HCT116 (cell line): ENCODE measurements around the gene PPP1R13L. TPM values are rescaled to one million over a fixed set of nuclear protein-coding genes. Genes with fewer than 3 reads are reported as not detected.

Experiments used
- ATAC-seq: fragments of 200-7000 bp; cut with Tn5 transposase; 2 replicates; pipeline ENCODE4 v1.9.1; 2020; ENCODE audit warnings: mild to moderate bottlenecking, moderate library complexity
- BruUV-seq: library from RNA; stranded (reverse); fragments of 400-500 nt; replicated peaks from 2 replicates; lab custom pipeline; 2021; lab: Mats Ljungman, UMichigan
- CTCF ChIA-PET: fragments of 300-600 bp; sonication (Branson Sonifier 250); formaldehyde crosslinking; loops from one replicate; lab custom pipeline; 2021; ENCODE audit warnings: antibody characterized with exemption; lab: Charles Lee
- POLR2A ChIA-PET: fragments of 300-600, 350-600 bp; sonication (Branson Sonifier 250); formaldehyde crosslinking; loops from one replicate; lab custom pipeline; 2021; ENCODE audit warnings: antibody characterized with exemption; lab: Charles Lee
- RAD21 ChIA-PET, 2 experiments: fragments of 300-600 bp; sonication (Branson Sonifier 250); formaldehyde crosslinking; loops; one replicate each; lab custom pipeline; 2023; ENCODE audit warnings: low total read pairs in 2 of 2; ENCODE audit not compliant: uncharacterized antibody in 2 of 2, unreplicated experiment in 2 of 2, low non-redundant PET in 1 of 2; lab: Charles Lee
- DNase-seq: peaks from one replicate; pipeline ENCODE4 v3.0.0-alpha.2; 2010; ENCODE audit warnings: low read depth, low spot score
- H2AFZ ChIP-seq: fragments of 200-600 bp; shearing (Covaris generic), sonication (generic); 2 replicates; pipeline ENCODE4 v1.6.1; 2017; ENCODE audit warnings: low read depth, mixed run types, mixed read lengths, antibody characterized with exemption, low read length; ENCODE audit not compliant: poor library complexity, severe bottlenecking
- H3K27ac ChIP-seq: 2 replicates; pipeline ENCODE4 v1.5.1; 2012; ENCODE audit warnings: low read depth, low read length
- H3K27me3 ChIP-seq: fragments of 200-600 bp; sonication (generic); 2 replicates; pipeline ENCODE4 v1.6.1; 2016; ENCODE audit warnings: mixed run types, low read length, mixed read lengths; ENCODE audit not compliant: insufficient read depth
- H3K36me3 ChIP-seq, 2 experiments: fragments of 200-500 bp in 1 of 2; fragments of 200-600 bp in 1 of 2; sonication (Bioruptor generic) in 1 of 2; sonication (generic) in 1 of 2; 2 replicates each; pipeline versions ENCODE4 v1.5.1 to v1.6.1; 2014 to 2016; ENCODE audit warnings: low read length in 2 of 2, inconsistent platforms in 1 of 2, mixed read lengths in 1 of 2, mixed run types in 1 of 2; ENCODE audit not compliant: insufficient read depth in 2 of 2, control insufficient read depth in 1 of 2
- H3K4me1 ChIP-seq, 2 experiments: fragments of 200-600 bp in 1 of 2; sonication (generic) in 1 of 2; 2 replicates each; pipeline versions ENCODE4 v1.5.1 to v1.6.1; 2012 to 2017; ENCODE audit warnings: low read length in 2 of 2, inconsistent platforms in 1 of 2, mild to moderate bottlenecking in 1 of 2, mixed read lengths in 1 of 2, mixed run types in 1 of 2, moderate library complexity in 1 of 2; ENCODE audit not compliant: insufficient read depth in 2 of 2, control insufficient read depth in 1 of 2
- H3K4me2 ChIP-seq: fragments of 200-600 bp; sonication (generic); 2 replicates; pipeline ENCODE4 v1.6.1; 2017; ENCODE audit warnings: mixed run types, low read length, mixed read lengths
- H3K4me3 ChIP-seq, 2 experiments: fragments of 200-600 bp in 1 of 2; sonication (generic) in 1 of 2; replicated peaks in 1 of 2; 2 replicates each; pipeline ENCODE4 v1.5.1; 2011 to 2016; ENCODE audit warnings: low read length in 2 of 2, control low read depth in 1 of 2, low read depth in 1 of 2, mild to moderate bottlenecking in 1 of 2, mixed read lengths in 1 of 2, mixed run types in 1 of 2
- H3K79me2 ChIP-seq: fragments of 200-600 bp; sonication (generic); 2 replicates; pipeline ENCODE4 v1.6.1; 2017; ENCODE audit warnings: mild to moderate bottlenecking, mixed run types, low read length, moderate library complexity, mixed read lengths; ENCODE audit not compliant: insufficient read depth
- H3K9ac ChIP-seq: fragments of 200-600 bp; sonication (generic); 2 replicates; pipeline ENCODE4 v1.6.1; 2016; ENCODE audit warnings: low read length, mixed read lengths
- H3K9me2 ChIP-seq: fragments of 200-600 bp; sonication (generic), shearing (Covaris generic); 2 replicates; pipeline ENCODE4 v1.6.1; 2017; ENCODE audit warnings: mixed run types, mild to moderate bottlenecking, moderate library complexity; ENCODE audit not compliant: insufficient read depth
- H3K9me3 ChIP-seq, 2 experiments: fragments of 200-500 bp in 1 of 2; fragments of 200-600 bp in 1 of 2; sonication (Bioruptor generic) in 1 of 2; sonication (generic) in 1 of 2; 2 replicates each; pipeline ENCODE4 v1.6.1; 2014 to 2017; ENCODE audit warnings: low read length in 2 of 2, mixed read lengths in 2 of 2, inconsistent platforms in 1 of 2, low read depth in 1 of 2, mild to moderate bottlenecking in 1 of 2, mixed run types in 1 of 2, moderate library complexity in 1 of 2; ENCODE audit not compliant: control insufficient read depth in 1 of 2, insufficient read depth in 1 of 2
- H4K20me1 ChIP-seq: fragments of 200-600 bp; sonication (generic), shearing (Covaris generic); 2 replicates; pipeline ENCODE4 v1.6.1; 2017; ENCODE audit warnings: mixed run types, mild to moderate bottlenecking, moderate library complexity; ENCODE audit not compliant: insufficient read depth
- CBX3 ChIP-seq: IDR thresholded peaks from 2 replicates; pipeline ENCODE4 v1.6.1; 2012; ENCODE audit warnings: low read depth
- EGR1 ChIP-seq: IDR thresholded peaks from 2 replicates; pipeline ENCODE4 v1.6.1; 2012; ENCODE audit warnings: low read depth
- ELF1 ChIP-seq: IDR thresholded peaks from 2 replicates; pipeline ENCODE4 v1.6.1; 2012; ENCODE audit warnings: low read depth, borderline replicate concordance
- SP1 ChIP-seq: IDR thresholded peaks from 2 replicates; pipeline ENCODE4 v1.6.1; 2012; ENCODE audit warnings: low read depth
- intact Hi-C: fragments of 100-400 bp; cut with micrococcal nuclease; formaldehyde crosslinking; loops from 2 replicates; pipeline ENCODE4 v1.10.0; 2022
- total RNA-seq: library from RNA; stranded (reverse); gene quantifications from one replicate; pipeline ENCODE4 v1.2.1, GENCODE V29; 2021; ENCODE audit not compliant: unreplicated experiment
- TF ChIP-seq, protein P1 (sequence below): IDR thresholded peaks from 2 replicates; pipeline ENCODE4 v1.6.1; 2012; ENCODE audit warnings: low read depth
- TF ChIP-seq, protein P2 (sequence below): IDR thresholded peaks from 2 replicates; pipeline ENCODE4 v1.6.1; 2012

PPP1R13L gene
- total RNA-seq, 1 experiment from 2014 or later, result 89.1 TPM

DNA sequence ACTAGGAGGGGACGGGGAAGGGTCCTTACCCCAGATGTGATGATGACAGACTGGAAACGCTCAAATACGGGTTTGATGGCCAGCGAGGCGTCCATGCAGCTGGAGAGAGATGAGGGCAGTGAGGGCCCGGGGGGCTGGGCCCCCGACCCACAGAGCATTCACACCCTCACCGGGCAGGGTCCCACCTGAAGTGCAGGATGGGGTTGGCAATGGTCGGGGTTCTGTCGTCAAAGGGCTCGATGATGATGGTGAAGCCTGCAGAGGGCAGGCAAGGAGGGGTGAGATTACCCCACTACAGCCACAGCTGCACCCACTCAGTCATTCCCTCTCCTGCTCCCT lies 47.5 kb downstream of the PPP1R13L start:
- Histone ChIP-seq H3K9me3 (no peaks in the 10 kb centered on the region), H3K79me2 (no peaks in the 10 kb centered on the region), H3K36me3 (peaks cover 28 to 43% of the 10 kb centered on the region in 2 experiments; a peak in 3 of 4 replicates), H3K27me3 (no peaks in the 10 kb centered on the region), H2AFZ (no peak overlapping the region), H3K9ac (no peak overlapping the region), H3K27ac (no peak overlapping the region), H4K20me1 (no peaks in the 10 kb centered on the region), H3K4me3 (no peak overlapping the region), H3K4me1 (no peaks in the 10 kb centered on the region)
- intact Hi-C loops, result no loop called here
- BruUV-seq, result no TSS peak
- CTCF ChIA-PET, result no interaction called here
- POLR2A ChIA-PET, result no interaction called here
- no peak for DNase-seq
- ATAC-seq, result no peak
- TF ChIP-seq, protein P1, sequence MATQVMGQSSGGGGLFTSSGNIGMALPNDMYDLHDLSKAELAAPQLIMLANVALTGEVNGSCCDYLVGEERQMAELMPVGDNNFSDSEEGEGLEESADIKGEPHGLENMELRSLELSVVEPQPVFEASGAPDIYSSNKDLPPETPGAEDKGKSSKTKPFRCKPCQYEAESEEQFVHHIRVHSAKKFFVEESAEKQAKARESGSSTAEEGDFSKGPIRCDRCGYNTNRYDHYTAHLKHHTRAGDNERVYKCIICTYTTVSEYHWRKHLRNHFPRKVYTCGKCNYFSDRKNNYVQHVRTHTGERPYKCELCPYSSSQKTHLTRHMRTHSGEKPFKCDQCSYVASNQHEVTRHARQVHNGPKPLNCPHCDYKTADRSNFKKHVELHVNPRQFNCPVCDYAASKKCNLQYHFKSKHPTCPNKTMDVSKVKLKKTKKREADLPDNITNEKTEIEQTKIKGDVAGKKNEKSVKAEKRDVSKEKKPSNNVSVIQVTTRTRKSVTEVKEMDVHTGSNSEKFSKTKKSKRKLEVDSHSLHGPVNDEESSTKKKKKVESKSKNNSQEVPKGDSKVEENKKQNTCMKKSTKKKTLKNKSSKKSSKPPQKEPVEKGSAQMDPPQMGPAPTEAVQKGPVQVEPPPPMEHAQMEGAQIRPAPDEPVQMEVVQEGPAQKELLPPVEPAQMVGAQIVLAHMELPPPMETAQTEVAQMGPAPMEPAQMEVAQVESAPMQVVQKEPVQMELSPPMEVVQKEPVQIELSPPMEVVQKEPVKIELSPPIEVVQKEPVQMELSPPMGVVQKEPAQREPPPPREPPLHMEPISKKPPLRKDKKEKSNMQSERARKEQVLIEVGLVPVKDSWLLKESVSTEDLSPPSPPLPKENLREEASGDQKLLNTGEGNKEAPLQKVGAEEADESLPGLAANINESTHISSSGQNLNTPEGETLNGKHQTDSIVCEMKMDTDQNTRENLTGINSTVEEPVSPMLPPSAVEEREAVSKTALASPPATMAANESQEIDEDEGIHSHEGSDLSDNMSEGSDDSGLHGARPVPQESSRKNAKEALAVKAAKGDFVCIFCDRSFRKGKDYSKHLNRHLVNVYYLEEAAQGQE, result no peak
- TF ChIP-seq CBX3 (no peak), ELF1 (no peak), SP1 (no peak), EGR1 (no peak)
- TF ChIP-seq, protein P2, sequence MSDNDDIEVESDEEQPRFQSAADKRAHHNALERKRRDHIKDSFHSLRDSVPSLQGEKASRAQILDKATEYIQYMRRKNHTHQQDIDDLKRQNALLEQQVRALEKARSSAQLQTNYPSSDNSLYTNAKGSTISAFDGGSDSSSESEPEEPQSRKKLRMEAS, result no peak
- TF ChIP-seq, all 23 proteins: peak for 0
- RAD21 ChIA-PET, result no interaction called here
- Histone ChIP-seq H3K4me2 (no peak overlapping the region), H3K9me2 (no peaks in the 10 kb centered on the region)
